ENCODE results near the gene UNC50. TPM values are rescaled to one million over a fixed set of nuclear protein-coding genes. Genes with fewer than 3 reads are reported as not detected.

UNC50 gene
- total RNA-seq (10 to 100 TPM; 33.7 to 39.6 TPM), polyA plus RNA-seq (10 to 100 TPM; 39.7 to 62.5 TPM)
- long read RNA-seq, donor 1, transcript UNC50-201 (6 exons, 1,143 nt) = major isoform, 28 of 50 reads
- long read RNA-seq, donor 1, partial matches to known transcripts = 3 of 50 reads
- long read RNA-seq, donor 1, other reads (novel, unspliced or antisense) = 18 of 50 reads
- long read RNA-seq, donor 2, transcript UNC50-201 (6 exons, 1,143 nt) = major isoform, 17 of 34 reads
- long read RNA-seq, donor 2, partial matches to known transcripts = 2 of 34 reads
- long read RNA-seq, donor 2, other reads (novel, unspliced or antisense) = 13 of 34 reads

- Histone ChIP-seq H3K4me3 (ENCODE audit: low read length in 2 of 2) (peak within 1 kb of the TSS; percentile 84 to 98), H3K27me3 (ENCODE audit: control insufficient read depth in 1 of 2, insufficient read depth in 2 of 2, low read length in 1 of 2) (no peaks in the 10 kb centered on the region), H3K9me3 (ENCODE audit: control insufficient read depth, low read length) (no peaks in the 10 kb centered on the region), H3K36me3 (ENCODE audit: control insufficient read depth in 1 of 2, insufficient read depth in 2 of 2, low read length in 1 of 2) (peaks cover 0 to under 1% of the 10 kb centered on the region in 2 donors), H3K4me1 (ENCODE audit: control insufficient read depth in 1 of 2, insufficient read depth in 2 of 2, low read length in 2 of 2) (peaks cover 0 to 17% of the 10 kb centered on the region in 2 donors), H3K27ac (ENCODE audit: low read depth in 1 of 2, low read length in 2 of 2) (peak within 1 kb of the TSS; percentile 73 to 98)
- DNase-seq = peak; percentile 96 to 97
- ATAC-seq (ENCODE audit: low FRiP score) = peak; percentile 99
- 0% methylated on average over 91 to 93 of the region's 93 CpGs for WGBS, 2 donors
- intact Hi-C loops (cut with DNase I) = no loop called here
Measured at GRCh38 chr2:98608116-98608961, at the start of gene UNC50, which contains the start of gene COA5. Gene UNC50 (plus strand): TSS chr2:98608589. CDS start chr2:98609760, 1,171 bp downstream. Gene COA5 (minus strand): TSS chr2:98608512. CDS start chr2:98608405, 107 bp downstream.

GRCh38 chr2:98558852-98559530 lies 49.4 kb upstream of the UNC50 start:
- intact Hi-C loops (cut with DNase I) = no loop called here
- H3K4me3 ChIP-seq (ENCODE audit: low read length in 2 of 2) = no peak overlapping the region
- H3K9me3 ChIP-seq (ENCODE audit: control insufficient read depth, low read length) = no peaks in the 10 kb centered on the region
- ATAC-seq (ENCODE audit: low FRiP score) = no peak
- 93 to 94% methylated on average over 16 of the region's 16 CpGs for WGBS, 2 donors
- DNase-seq = peak in 1 of 2 donors; percentile 51
- H3K36me3 ChIP-seq (ENCODE audit: control insufficient read depth in 1 of 2, insufficient read depth in 2 of 2, low read length in 1 of 2) = peaks cover 0 to 5% of the 10 kb centered on the region in 2 donors
- no peak overlapping the region for H3K27ac ChIP-seq (ENCODE audit: low read depth in 1 of 2, low read length in 2 of 2)
- no peaks in the 10 kb centered on the region for H3K27me3 ChIP-seq (ENCODE audit: control insufficient read depth in 1 of 2, insufficient read depth in 2 of 2, low read length in 1 of 2)
- H3K4me1 ChIP-seq (ENCODE audit: control insufficient read depth in 1 of 2, insufficient read depth in 2 of 2, low read length in 2 of 2) = no peaks in the 10 kb centered on the region

GRCh38 chr2:98559581-98559980 lies 48.8 kb upstream of the UNC50 start:
- ATAC-seq (ENCODE audit: low FRiP score) (no peak), DNase-seq (no peak)
- WGBS, 2 donors = 91 to 93% methylated on average over 3 of the region's 3 CpGs
- no peaks in the 10 kb centered on the region for H3K9me3 ChIP-seq (ENCODE audit: control insufficient read depth, low read length)
- H3K36me3 ChIP-seq (ENCODE audit: control insufficient read depth in 1 of 2, insufficient read depth in 2 of 2, low read length in 1 of 2) = peaks cover 0 to 3% of the 10 kb centered on the region in 2 donors
- H3K4me1 ChIP-seq (ENCODE audit: control insufficient read depth in 1 of 2, insufficient read depth in 2 of 2, low read length in 2 of 2) = no peaks in the 10 kb centered on the region
- no peak overlapping the region for H3K27ac ChIP-seq (ENCODE audit: low read depth in 1 of 2, low read length in 2 of 2)
- H3K27me3 ChIP-seq (ENCODE audit: control insufficient read depth in 1 of 2, insufficient read depth in 2 of 2, low read length in 1 of 2) = no peaks in the 10 kb centered on the region
- intact Hi-C loops (cut with DNase I) = no loop called here
- no peak overlapping the region for H3K4me3 ChIP-seq (ENCODE audit: low read length in 2 of 2)

GRCh38 chr2:98560256-98560771 lies 48.1 kb upstream of the UNC50 start:
- intact Hi-C loops (cut with DNase I) = no loop called here
- no peak overlapping the region for H3K4me3 ChIP-seq (ENCODE audit: low read length in 2 of 2)
- H3K9me3 ChIP-seq (ENCODE audit: control insufficient read depth, low read length) = no peaks in the 10 kb centered on the region
- peak; percentile 67 to 81 for DNase-seq
- H3K4me1 ChIP-seq (ENCODE audit: control insufficient read depth in 1 of 2, insufficient read depth in 2 of 2, low read length in 2 of 2) = no peaks in the 10 kb centered on the region
- WGBS, 2 donors = 73 to 74% methylated on average over 9 of the region's 9 CpGs
- peak overlapping the region in 1 of 2 donors; percentile 4 for H3K27ac ChIP-seq (ENCODE audit: low read depth in 1 of 2, low read length in 2 of 2)
- ATAC-seq (ENCODE audit: low FRiP score) = peak; percentile 43
- peaks cover 0 to 1% of the 10 kb centered on the region in 2 donors for H3K36me3 ChIP-seq (ENCODE audit: control insufficient read depth in 1 of 2, insufficient read depth in 2 of 2, low read length in 1 of 2)
- no peaks in the 10 kb centered on the region for H3K27me3 ChIP-seq (ENCODE audit: control insufficient read depth in 1 of 2, insufficient read depth in 2 of 2, low read length in 1 of 2)

- intact Hi-C loops (cut with DNase I) = no loop called here
- 86 to 89% methylated on average over 9 of the region's 9 CpGs for WGBS, 2 donors
- Histone ChIP-seq H3K27ac (ENCODE audit: low read depth in 1 of 2, low read length in 2 of 2) (peak overlapping the region; percentile 12 to 20), H3K4me3 (ENCODE audit: low read length in 2 of 2) (no peak overlapping the region), H3K9me3 (ENCODE audit: control insufficient read depth, low read length) (no peaks in the 10 kb centered on the region), H3K4me1 (ENCODE audit: control insufficient read depth in 1 of 2, insufficient read depth in 2 of 2, low read length in 2 of 2) (no peaks in the 10 kb centered on the region), H3K36me3 (ENCODE audit: control insufficient read depth in 1 of 2, insufficient read depth in 2 of 2, low read length in 1 of 2) (no peaks in the 10 kb centered on the region), H3K27me3 (ENCODE audit: control insufficient read depth in 1 of 2, insufficient read depth in 2 of 2, low read length in 1 of 2) (no peaks in the 10 kb centered on the region)
- ATAC-seq (ENCODE audit: low FRiP score) = no peak
- DNase-seq = no peak
Measured at GRCh38 chr2:98561018-98561417, 47.4 kb upstream of the UNC50 start.

GRCh38 chr2:98561902-98562695 lies 46.3 kb upstream of the UNC50 start:
- no peaks in the 10 kb centered on the region for H3K9me3 ChIP-seq (ENCODE audit: control insufficient read depth, low read length)
- H3K4me1 ChIP-seq (ENCODE audit: control insufficient read depth in 1 of 2, insufficient read depth in 2 of 2, low read length in 2 of 2) = no peaks in the 10 kb centered on the region
- H3K36me3 ChIP-seq (ENCODE audit: control insufficient read depth in 1 of 2, insufficient read depth in 2 of 2, low read length in 1 of 2) = peaks cover 0 to 2% of the 10 kb centered on the region in 2 donors
- no peaks in the 10 kb centered on the region for H3K27me3 ChIP-seq (ENCODE audit: control insufficient read depth in 1 of 2, insufficient read depth in 2 of 2, low read length in 1 of 2)
- ATAC-seq (ENCODE audit: low FRiP score) (peak; percentile 70), DNase-seq (peak in 1 of 2 donors; percentile 77)
- 25 to 31% methylated on average over 13 of the region's 13 CpGs for WGBS, 2 donors
- peak overlapping the region; percentile 49 to 79 for H3K27ac ChIP-seq (ENCODE audit: low read depth in 1 of 2, low read length in 2 of 2)
- intact Hi-C loops (cut with DNase I) = no loop called here
- H3K4me3 ChIP-seq (ENCODE audit: low read length in 2 of 2) = no peak overlapping the region

GRCh38 chr2:98563394-98563793 lies 45.0 kb upstream of the UNC50 start:
- Histone ChIP-seq H3K4me3 (ENCODE audit: low read length in 2 of 2) (no peak overlapping the region), H3K9me3 (ENCODE audit: control insufficient read depth, low read length) (no peaks in the 10 kb centered on the region), H3K36me3 (ENCODE audit: control insufficient read depth in 1 of 2, insufficient read depth in 2 of 2, low read length in 1 of 2) (peaks cover 0 to 2% of the 10 kb centered on the region in 2 donors), H3K27ac (ENCODE audit: low read depth in 1 of 2, low read length in 2 of 2) (no peak overlapping the region), H3K4me1 (ENCODE audit: control insufficient read depth in 1 of 2, insufficient read depth in 2 of 2, low read length in 2 of 2) (no peaks in the 10 kb centered on the region), H3K27me3 (ENCODE audit: control insufficient read depth in 1 of 2, insufficient read depth in 2 of 2, low read length in 1 of 2) (no peaks in the 10 kb centered on the region)
- 97 to 100% methylated on average over 13 of the region's 13 CpGs for WGBS, 2 donors
- intact Hi-C loops (cut with DNase I) = no loop called here
- no peak for DNase-seq
- no peak for ATAC-seq (ENCODE audit: low FRiP score)

Data from aorta (tissue), 5 donors.